Panc1 (cell line): ENCODE measurements around the gene C1orf116.

ENCODE experiments used
- CTCF ChIP-seq: fragments of 450-650 bp; IDR thresholded peaks from 2 replicates; pipeline ENCODE4 v1.5.1; 2017; ENCODE audit warnings: mild to moderate bottlenecking
- POLR2AphosphoS5 ChIP-seq: IDR thresholded peaks from 2 replicates; pipeline ENCODE4 v1.6.1; 2012; ENCODE audit warnings: mild to moderate bottlenecking, low read depth, low read length, moderate library complexity
- REST ChIP-seq, 2 experiments: IDR thresholded peaks; 2 replicates each; pipeline ENCODE4 v1.6.1; 2011 to 2012; ENCODE audit warnings: low read depth in 2 of 2, control low read depth in 1 of 2, low read length in 1 of 2, mild to moderate bottlenecking in 1 of 2, moderate library complexity in 1 of 2; ENCODE audit not compliant: insufficient read depth in 1 of 2

- no peak for TF ChIP-seq CTCF
- TF ChIP-seq POLR2AphosphoS5 = no peak
- TF ChIP-seq REST (IDR thresholded peaks at IDR 0.05; ENCODE audit: insufficient read depth in 1 of 2, low read depth in 2 of 2, low read length in 1 of 2) = no peak
These were observed 12.9 kb downstream of the C1orf116 start for GRCh38 chr1:207019661-207020060.
